Activated CD8-positive, alpha-beta T cell treated with anti-CD3 and anti-CD28 coated beads, Interleukin-2, amount 10 ng/mL, durations not matched to agents 7 days and 5 days (primary cell): ENCODE results near the gene SEMA4C. TPM values are rescaled to one million over a fixed set of nuclear protein-coding genes. Genes with fewer than 3 reads are reported as not detected.

Experiments used
- ATAC-seq: fragments of 150-1000 bp; cut with Tn5 transposase; one replicate; pipeline ENCODE4 v1.10.0; 2021; ENCODE audit warnings: moderate library complexity
- CTCF ChIA-PET: fragments of 350-600 bp; sonication (Branson Sonifier 250); formaldehyde crosslinking; loops from one replicate; lab custom pipeline; 2021; ENCODE audit warnings: antibody characterized with exemption; lab: Charles Lee
- POLR2A ChIA-PET: fragments of 350-600 bp; sonication (Branson Sonifier 250); formaldehyde crosslinking; loops from one replicate; lab custom pipeline; 2021; ENCODE audit warnings: antibody characterized with exemption; lab: Charles Lee
- DNase-seq: peaks from one replicate; pipeline ENCODE4 v3.0.0-alpha.2; 2020
- H3K27ac Mint-ChIP-seq: one replicate; pipeline ENCODE4 v1.8.0; 2021; ENCODE audit warnings: mild to moderate bottlenecking, mixed read lengths
- H3K27me3 Mint-ChIP-seq: one replicate; pipeline ENCODE4 v1.8.0; 2021; ENCODE audit warnings: low read depth, mixed read lengths
- H3K36me3 Mint-ChIP-seq: one replicate; pipeline ENCODE4 v1.8.0; 2021; ENCODE audit warnings: low read depth, mixed read lengths
- H3K4me1 Mint-ChIP-seq: one replicate; pipeline ENCODE4 v1.8.0; 2021; ENCODE audit warnings: low read depth, mixed read lengths
- H3K4me3 Mint-ChIP-seq: one replicate; pipeline ENCODE4 v1.8.0; 2021; ENCODE audit warnings: mild to moderate bottlenecking, mixed read lengths
- H3K9me3 Mint-ChIP-seq: one replicate; pipeline ENCODE4 v1.8.0; 2022; ENCODE audit warnings: mixed read lengths; ENCODE audit not compliant: insufficient read depth
- total RNA-seq, 2 experiments: library from RNA; stranded (reverse); gene quantifications; one replicate each; pipeline ENCODE4 v1.2.3, GENCODE V29; 2021

The SEMA4C gene
- total RNA-seq, 2 experiments from 2014 or later, result 21.0 to 24.5 TPM

DNA sequence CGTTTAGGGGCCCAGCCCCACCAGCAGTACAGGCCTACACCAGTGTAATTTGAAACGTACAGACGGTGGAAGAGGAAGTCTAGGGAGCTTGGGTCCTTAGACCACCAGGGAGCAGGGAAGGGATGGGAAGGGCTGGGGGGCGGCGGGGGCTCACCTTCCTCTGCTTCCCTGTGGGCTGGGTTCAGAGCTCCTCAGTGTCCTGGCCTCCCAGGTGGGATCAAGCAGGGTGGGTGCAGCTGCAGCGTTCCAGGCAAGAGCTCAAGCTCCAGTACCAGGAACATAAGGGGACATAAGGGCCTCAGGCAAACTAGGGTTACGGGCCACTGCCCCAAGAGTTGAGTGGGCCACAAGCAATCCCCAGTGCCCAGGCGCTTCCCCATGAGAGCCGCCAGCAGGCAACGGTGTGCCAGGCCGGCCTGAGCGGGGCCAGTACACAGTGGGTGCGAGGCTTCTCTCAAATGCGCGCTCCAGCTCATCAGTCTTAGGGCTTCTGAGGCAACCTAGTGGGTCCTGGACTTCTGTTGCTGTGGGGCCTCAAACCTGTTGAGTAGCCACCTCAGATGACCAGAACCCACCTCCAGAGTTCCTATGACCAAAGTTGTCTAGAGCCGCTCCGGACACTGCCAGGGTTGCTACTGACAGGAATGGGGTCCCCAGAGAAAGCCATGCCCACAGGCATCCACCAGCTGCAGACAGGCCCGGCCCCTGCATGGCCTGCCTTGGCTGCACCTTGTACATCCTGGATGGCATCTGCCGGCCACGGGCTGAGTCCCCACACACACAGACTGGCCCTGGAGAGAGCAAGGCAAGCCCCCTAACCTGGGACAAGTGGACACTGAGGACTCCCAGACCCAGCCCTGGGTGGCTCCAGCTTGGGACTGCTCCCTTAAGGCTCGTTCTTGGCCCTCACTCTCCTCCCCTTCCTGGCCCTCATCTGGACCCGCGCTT lies 31.3 kb downstream of the SEMA4C start:
- Mint-ChIP-seq H3K27ac (peak overlapping the region; percentile 81), H3K36me3 (peaks cover 39% of the 10 kb centered on the region), H3K27me3 (no peaks in the 10 kb centered on the region), H3K4me1 (peaks cover 29% of the 10 kb centered on the region), H3K9me3 (no peaks in the 10 kb centered on the region), H3K4me3 (peak overlapping the region; percentile 56)
- CTCF ChIA-PET, result no interaction called here
- POLR2A ChIA-PET, result interaction anchor here (0.6 to 2.3 kb wide), 5 partner anchors 9 to 21 kb away, joined by 3 to 12 read pairs (median 4); partner anchors contain the start of gene ANKRD39
- ATAC-seq, result no peak
- DNase-seq, result peak; percentile 21

DNA sequence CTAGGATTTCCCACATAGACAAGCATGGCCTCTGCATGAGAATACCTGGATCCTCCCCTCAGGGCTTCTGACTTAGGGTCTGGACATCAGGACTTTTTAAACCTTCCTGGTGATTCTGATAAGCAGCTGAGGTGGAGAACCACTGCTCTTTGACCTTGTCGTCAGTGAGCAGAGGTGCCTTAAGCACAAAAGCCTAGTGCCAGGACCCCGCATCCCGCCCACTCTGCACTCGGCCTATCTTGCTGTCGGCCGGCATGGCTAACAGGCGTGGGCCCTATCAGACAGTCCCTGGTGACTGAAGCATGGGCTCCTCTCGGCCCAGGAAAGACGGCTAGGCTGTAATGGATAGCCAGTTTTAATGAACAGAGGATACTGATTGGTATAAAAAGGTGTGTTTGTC lies 32.3 kb downstream of the SEMA4C start:
- no peak overlapping the region for H3K4me3 Mint-ChIP-seq
- no peak for DNase-seq
- ChIA-PET POLR2A (interaction anchor here (1.3 to 1.7 kb wide), 3 partner anchors 10 to 20 kb away, joined by 4 to 5 read pairs (median 4); no protein-coding TSS in a partner anchor), CTCF (interaction anchor here (0.8 kb wide), 1 partner anchor 20 kb away, joined by 5 read pairs; the partner anchor contains the start of gene ANKRD39)
- H3K27me3 Mint-ChIP-seq, result no peaks in the 10 kb centered on the region
- no peaks in the 10 kb centered on the region for H3K9me3 Mint-ChIP-seq
- peaks cover 40% of the 10 kb centered on the region for H3K36me3 Mint-ChIP-seq
- peaks cover 25% of the 10 kb centered on the region for H3K4me1 Mint-ChIP-seq
- no peak overlapping the region for H3K27ac Mint-ChIP-seq
- no peak for ATAC-seq

DNA sequence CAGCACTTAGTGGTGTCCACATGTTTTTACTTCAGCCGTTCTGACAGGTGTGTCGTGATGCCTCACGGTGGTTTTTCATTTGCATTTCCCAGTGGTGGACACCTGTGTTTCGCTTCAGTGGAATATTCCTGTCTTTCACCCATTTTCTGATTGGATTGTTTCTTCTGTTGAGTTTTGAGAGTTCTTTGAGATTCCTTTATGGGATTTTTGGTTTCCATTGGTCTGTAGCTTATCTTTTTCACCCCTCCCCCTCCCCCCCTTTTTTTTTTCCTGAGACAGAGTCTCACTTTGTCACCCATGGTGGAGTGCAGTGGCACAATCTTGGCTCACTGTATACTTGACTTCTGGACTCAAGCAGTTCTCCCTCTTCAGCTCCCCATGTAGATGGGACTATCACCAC lies 34.0 kb downstream of the SEMA4C start:
- Mint-ChIP-seq H3K36me3 (peaks cover 47% of the 10 kb centered on the region), H3K4me1 (peaks cover 22% of the 10 kb centered on the region), H3K9me3 (no peaks in the 10 kb centered on the region), H3K27ac (no peak overlapping the region), H3K4me3 (no peak overlapping the region), H3K27me3 (no peaks in the 10 kb centered on the region)
- POLR2A ChIA-PET, result interaction anchor here (0.6 to 0.9 kb wide), 2 partner anchors 11 to 20 kb away, joined by 3 read pairs; no protein-coding TSS in a partner anchor
- ATAC-seq (no peak), DNase-seq (no peak)
- CTCF ChIA-PET, result interaction anchor here (1.3 kb wide), 1 partner anchor 73 kb away, joined by 3 read pairs; no protein-coding TSS in a partner anchor

DNA sequence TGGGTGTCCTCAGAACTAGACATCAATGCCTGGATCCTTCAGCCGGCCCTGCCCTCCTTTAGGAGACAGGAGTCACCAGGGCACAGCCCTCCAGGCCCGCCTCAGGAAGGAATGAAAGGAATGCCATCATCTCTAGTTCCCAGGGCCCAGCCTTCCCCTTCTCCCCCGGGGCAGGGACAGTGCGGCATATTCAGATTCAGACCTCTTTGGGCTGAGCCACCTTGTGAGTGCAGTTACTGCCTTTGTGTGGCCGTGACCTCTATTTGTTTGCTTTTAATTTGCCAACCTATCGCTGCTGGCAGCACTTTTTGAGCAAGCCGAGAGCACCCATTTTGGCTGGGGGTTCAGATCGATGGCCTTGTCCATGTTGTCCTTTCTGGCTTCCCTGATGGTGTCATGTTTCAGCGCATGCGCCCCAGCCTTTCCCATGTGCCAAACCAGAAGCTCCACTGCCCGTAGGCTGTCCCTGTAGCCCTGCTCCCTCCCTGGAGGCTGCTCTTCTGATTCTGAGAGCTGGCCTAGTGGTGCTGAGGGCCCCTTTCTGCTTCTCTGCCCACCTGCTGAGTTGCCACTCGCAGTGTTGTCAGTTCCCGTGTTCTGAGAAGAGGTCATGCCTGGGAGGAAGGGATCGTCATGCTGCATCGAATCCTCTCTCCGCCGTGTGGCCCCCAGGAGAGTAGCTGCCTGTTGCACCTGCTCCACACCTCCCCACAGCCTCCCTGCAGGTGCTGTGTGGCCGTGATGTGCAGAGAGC lies 36.9 kb downstream of the SEMA4C start:
- H3K4me1 Mint-ChIP-seq, result no peaks in the 10 kb centered on the region
- H3K4me3 Mint-ChIP-seq, result no peak overlapping the region
- no peaks in the 10 kb centered on the region for H3K9me3 Mint-ChIP-seq
- H3K36me3 Mint-ChIP-seq, result peaks cover 62% of the 10 kb centered on the region
- DNase-seq (no peak), ATAC-seq (no peak)
- H3K27me3 Mint-ChIP-seq, result no peaks in the 10 kb centered on the region
- no peak overlapping the region for H3K27ac Mint-ChIP-seq
- ChIA-PET POLR2A (no interaction called here), CTCF (interaction anchor here (1.0 to 1.9 kb wide), 4 partner anchors 12 to 138 kb away, joined by 3 to 7 read pairs (median 4); partner anchors contain the start of gene ANKRD39)

DNA sequence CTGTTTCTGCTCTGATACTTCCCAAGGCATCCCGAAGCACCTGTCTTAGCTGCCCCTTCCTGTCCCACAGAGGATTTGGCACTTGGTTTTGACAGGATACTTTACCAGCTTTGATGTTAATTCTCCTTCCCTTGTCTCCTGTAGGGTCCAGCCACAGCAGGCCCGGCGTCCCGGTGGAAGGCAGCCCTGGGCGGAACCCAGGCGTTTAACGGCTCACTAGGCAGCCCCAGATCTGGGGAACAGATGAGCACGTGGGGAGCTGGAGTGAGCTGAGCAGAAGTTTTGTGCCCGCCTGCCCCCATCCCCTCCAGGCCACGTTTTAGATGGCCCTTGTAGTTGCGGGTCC lies 37.5 kb downstream of the SEMA4C start:
- POLR2A ChIA-PET, result no interaction called here
- no peak for DNase-seq
- no peaks in the 10 kb centered on the region for H3K9me3 Mint-ChIP-seq
- peaks cover 65% of the 10 kb centered on the region for H3K36me3 Mint-ChIP-seq
- no peaks in the 10 kb centered on the region for H3K27me3 Mint-ChIP-seq
- H3K4me3 Mint-ChIP-seq, result no peak overlapping the region
- ATAC-seq, result no peak
- CTCF ChIA-PET, result interaction anchor here (1.0 to 1.1 kb wide), 2 partner anchors 25 to 138 kb away, joined by 3 read pairs; partner anchors contain the start of gene ANKRD39
- no peaks in the 10 kb centered on the region for H3K4me1 Mint-ChIP-seq
- no peak overlapping the region for H3K27ac Mint-ChIP-seq

DNA sequence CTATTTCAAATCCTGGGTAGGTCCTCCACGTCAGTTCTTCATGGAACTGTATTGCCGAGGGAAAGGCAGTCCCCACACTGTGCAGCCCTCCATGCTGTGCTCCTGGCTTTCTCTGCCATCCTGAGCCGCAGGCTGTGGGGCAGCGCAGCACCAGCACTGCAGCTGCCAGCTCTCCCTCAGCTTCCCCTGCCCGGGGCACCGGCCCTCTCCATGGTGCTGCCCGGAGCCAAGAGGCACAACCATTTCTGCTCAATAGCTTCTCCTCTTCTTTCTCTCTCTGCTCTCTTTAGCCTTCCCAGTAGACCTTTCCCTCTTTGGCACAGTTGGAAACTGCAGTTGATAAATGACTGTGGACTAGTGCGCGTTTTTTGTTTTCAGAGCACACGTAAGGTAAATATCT lies 38.2 kb downstream of the SEMA4C start:
- Mint-ChIP-seq H3K9me3 (no peaks in the 10 kb centered on the region), H3K4me3 (no peak overlapping the region), H3K4me1 (no peaks in the 10 kb centered on the region), H3K36me3 (peaks cover 66% of the 10 kb centered on the region), H3K27ac (no peak overlapping the region), H3K27me3 (no peaks in the 10 kb centered on the region)
- CTCF ChIA-PET, result no interaction called here
- POLR2A ChIA-PET, result no interaction called here
- ATAC-seq, result no peak
- DNase-seq, result no peak

DNA sequence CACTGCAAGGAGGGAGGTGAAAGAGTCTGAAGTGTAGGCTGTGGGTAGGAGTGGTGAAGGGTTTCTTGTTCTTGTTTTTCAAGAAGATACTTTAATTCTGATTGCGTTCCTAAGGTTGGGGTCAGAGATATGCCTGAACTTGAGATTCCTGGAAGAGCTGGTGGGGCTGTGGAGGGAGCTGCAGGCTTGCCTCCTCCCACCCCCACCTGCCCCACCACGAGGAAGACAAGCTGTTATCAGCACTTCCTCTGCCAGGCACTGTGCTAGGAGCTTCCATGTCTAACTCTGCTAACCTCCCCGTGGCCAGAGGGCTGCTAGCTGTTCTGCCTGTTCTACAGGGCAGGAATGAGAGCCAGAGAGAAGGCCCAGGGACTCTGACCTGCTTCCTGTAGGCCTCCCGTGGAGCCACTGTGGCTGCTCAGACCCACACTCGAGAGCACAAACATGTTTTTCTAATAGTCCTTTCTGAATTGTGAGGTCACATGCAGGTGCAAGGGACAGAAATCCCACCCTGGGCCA lies 39.8 kb downstream of the SEMA4C start:
- ATAC-seq (no peak), DNase-seq (no peak)
- H3K27ac Mint-ChIP-seq, result peak overlapping the region; percentile 13
- no peak overlapping the region for H3K4me3 Mint-ChIP-seq
- H3K27me3 Mint-ChIP-seq, result no peaks in the 10 kb centered on the region
- H3K36me3 Mint-ChIP-seq, result peaks cover 63% of the 10 kb centered on the region
- POLR2A ChIA-PET, result no interaction called here
- CTCF ChIA-PET, result no interaction called here
- H3K4me1 Mint-ChIP-seq, result no peaks in the 10 kb centered on the region
- no peaks in the 10 kb centered on the region for H3K9me3 Mint-ChIP-seq

DNA sequence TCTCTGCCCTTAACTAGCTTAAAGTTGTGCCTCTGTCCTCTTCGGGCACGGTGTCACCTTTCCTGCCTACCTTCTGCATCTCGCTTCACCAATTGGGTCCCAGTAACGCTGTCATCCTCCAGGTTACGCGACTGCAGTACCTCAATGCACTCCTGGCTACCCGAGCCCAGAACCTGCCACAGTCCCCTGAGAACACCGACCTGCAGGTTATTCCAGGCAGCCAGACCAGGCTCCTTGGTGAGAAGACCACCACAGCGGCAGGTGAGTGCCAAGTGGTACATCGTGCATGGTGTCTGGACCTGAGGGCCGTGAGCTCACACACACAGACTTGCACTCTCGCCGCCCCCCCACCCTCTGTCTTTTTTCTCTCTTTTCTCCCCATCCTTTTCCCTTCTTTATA lies 41.0 kb downstream of the SEMA4C start:
- Mint-ChIP-seq H3K9me3 (no peaks in the 10 kb centered on the region), H3K27me3 (no peaks in the 10 kb centered on the region), H3K27ac (no peak overlapping the region), H3K4me1 (no peaks in the 10 kb centered on the region), H3K4me3 (no peak overlapping the region), H3K36me3 (peaks cover 64% of the 10 kb centered on the region)
- DNase-seq (no peak), ATAC-seq (no peak)
- POLR2A ChIA-PET, result no interaction called here
- CTCF ChIA-PET, result interaction anchor here (1.0 kb wide), 2 partner anchors 12 to 122 kb away, joined by 3 read pairs; partner anchors contain the start of gene CNNM3

DNA sequence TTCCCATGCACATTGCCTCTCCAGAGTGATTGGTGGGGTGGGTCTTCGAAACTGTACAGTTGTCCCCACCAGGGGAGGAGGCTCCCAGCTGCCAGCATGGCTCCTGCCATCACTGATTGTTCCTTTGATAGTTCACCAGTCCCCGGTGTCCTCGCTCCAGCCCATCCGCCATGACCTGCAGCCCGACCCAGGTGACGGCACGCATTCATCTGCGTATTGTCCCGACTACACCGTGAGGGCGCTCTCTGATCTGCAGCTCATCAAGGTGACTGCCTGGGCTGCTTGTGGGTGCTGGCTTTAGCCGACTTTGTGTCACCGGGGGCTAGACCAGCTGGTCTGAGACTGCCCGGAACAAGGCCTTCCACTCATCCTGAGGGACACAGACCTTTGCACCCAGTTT lies 41.4 kb downstream of the SEMA4C start:
- POLR2A ChIA-PET, result no interaction called here
- Mint-ChIP-seq H3K4me3 (no peak overlapping the region), H3K27ac (peak overlapping the region; percentile 65), H3K9me3 (no peaks in the 10 kb centered on the region), H3K36me3 (peaks cover 62% of the 10 kb centered on the region), H3K27me3 (no peaks in the 10 kb centered on the region), H3K4me1 (no peaks in the 10 kb centered on the region)
- no peak for DNase-seq
- ATAC-seq, result no peak
- CTCF ChIA-PET, result interaction anchor here (1.0 kb wide), 2 partner anchors 12 to 122 kb away, joined by 3 read pairs; partner anchors contain the start of gene CNNM3

DNA sequence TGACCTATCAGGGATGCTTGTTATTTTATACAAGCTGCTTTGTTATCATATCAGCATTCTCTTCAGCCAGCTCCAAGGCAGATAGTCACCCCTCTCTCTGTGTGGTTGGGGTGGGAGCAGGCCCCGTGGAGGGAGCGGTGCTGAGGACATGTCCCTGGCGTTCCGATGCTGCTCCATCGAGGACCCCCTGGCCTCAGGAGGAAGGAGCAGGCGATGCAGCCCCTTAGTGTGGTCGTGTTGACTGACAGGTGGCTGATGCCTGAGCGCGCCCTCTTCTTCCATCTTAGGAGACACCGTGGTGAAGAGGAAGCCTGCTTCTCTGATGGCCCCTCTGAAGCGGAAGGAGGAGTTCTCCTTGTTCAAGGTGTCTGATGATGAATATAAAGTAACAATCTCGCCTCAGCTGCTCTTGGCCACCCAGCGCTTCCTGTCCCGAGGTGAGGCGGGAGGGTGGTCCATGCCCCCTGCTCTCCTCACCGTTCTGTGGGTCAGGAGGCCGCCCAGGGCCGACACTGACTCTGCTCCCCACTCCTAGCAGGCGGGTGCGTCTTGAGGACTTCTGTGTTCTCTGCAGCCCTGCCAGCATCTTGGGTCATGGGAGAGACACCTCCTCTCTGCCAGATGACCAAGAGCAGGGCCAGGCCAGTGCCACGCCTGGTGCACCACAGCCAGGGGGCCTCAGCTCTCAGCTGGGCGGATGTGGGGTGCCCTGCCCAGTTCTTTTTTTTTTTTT lies 43.2 kb downstream of the SEMA4C start:
- Mint-ChIP-seq H3K36me3 (peaks cover 59% of the 10 kb centered on the region), H3K27ac (no peak overlapping the region), H3K4me3 (no peak overlapping the region), H3K27me3 (no peaks in the 10 kb centered on the region), H3K9me3 (no peaks in the 10 kb centered on the region), H3K4me1 (no peaks in the 10 kb centered on the region)
- ChIA-PET CTCF (interaction anchor here (1.7 kb wide), 1 partner anchor 31 kb away, joined by 5 read pairs; the partner anchor contains the start of gene ANKRD39), POLR2A (no interaction called here)
- no peak for ATAC-seq
- DNase-seq, result no peak

DNA sequence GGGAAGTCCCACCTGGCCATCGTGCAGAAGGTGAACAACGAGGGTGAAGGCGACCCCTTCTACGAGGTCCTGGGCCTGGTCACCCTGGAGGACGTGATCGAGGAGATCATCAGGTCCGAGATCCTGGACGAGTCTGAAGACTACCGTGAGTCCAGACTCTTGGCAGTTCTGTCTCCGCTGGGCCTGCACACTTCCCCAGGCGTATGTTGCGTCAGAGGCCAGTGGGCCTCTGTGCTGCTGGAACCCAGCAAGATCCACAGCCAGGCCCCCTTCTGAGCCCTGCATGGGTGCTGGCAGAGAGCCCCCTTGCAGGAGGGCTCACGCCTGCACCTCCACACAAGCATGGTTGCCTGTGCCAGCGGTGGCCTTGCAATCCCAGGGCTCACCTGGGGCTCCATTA lies 44.8 kb downstream of the SEMA4C start:
- ChIA-PET POLR2A (interaction anchor here (0.6 kb wide), 1 partner anchor 11 kb away, joined by 3 read pairs; no protein-coding TSS in a partner anchor), CTCF (interaction anchor here (1.7 to 2.4 kb wide), 2 partner anchors 9 to 33 kb away, joined by 5 to 7 read pairs; partner anchors contain the start of genes ANKRD39 and CNNM3)
- Mint-ChIP-seq H3K27ac (no peak overlapping the region), H3K36me3 (peaks cover 51% of the 10 kb centered on the region), H3K4me3 (no peak overlapping the region), H3K9me3 (no peaks in the 10 kb centered on the region), H3K4me1 (peaks cover 15% of the 10 kb centered on the region), H3K27me3 (no peaks in the 10 kb centered on the region)
- ATAC-seq, result no peak
- DNase-seq, result no peak
